Measurements from ENCODE around the gene HDAC9. TPM values are rescaled to one million over a fixed set of nuclear protein-coding genes. Genes with fewer than 3 reads are reported as not detected.

Gene HDAC9
- total and polyA plus RNA-seq, 2 experiments from 2014 or later = 32.7 to 101 TPM

DNA sequence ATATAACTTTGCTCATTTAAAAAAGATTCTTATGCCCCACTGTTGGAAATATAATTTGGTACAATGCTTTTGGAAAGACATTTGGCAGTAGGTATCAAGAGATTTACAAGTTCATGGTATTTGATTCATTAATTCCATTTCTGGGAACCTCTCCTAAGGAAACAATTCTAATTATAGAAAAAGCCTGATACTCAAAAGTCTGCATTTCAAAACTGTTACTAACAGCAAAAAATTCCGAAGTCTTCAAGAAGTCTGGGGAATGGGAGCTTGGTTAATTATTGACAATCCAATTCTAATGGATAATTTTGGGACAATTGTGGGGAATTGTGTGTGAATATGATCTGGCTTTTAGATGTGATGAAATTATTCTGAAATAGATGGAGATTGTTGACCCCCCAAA is 59.6 kb downstream of the HDAC9 start:
- DNase-seq (ENCODE audit: low read depth in 1 of 2, low spot score in 1 of 2) = no peak
- no peak overlapping the region for H3K4me3 ChIP-seq
- H3K27ac ChIP-seq = no peak overlapping the region
- H3K4me1 ChIP-seq (ENCODE audit: low read depth) = peaks cover 12% of the 10 kb centered on the region
- H3K36me3 ChIP-seq = no peaks in the 10 kb centered on the region
- TF ChIP-seq CTCF (IDR thresholded peaks at IDR 0.05; ENCODE audit: low read depth, low read length) = no peak
- no peaks in the 10 kb centered on the region for H3K27me3 ChIP-seq
- H3K9me3 ChIP-seq (ENCODE audit: low read depth) = no peaks in the 10 kb centered on the region

DNA sequence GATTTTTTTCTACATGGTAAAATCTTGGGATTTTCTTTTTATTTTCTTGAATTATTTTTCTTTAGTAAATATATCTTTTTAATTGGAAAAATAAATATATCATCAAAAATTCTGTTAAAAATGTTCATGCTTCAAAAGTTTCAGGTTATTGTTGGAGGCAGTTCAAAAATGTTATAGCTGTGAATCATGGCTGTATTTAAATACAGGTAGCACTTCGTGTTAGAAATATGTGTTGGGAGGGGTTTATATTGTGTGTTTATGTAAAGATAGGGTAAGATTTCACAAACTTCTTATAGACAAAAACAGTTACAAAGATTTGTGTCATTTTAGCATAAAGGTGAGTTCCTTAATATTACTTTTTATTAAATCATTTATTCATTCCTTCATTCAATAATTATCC is 60.4 kb downstream of the HDAC9 start:
- DNase-seq (ENCODE audit: low read depth in 1 of 2, low spot score in 1 of 2) = no peak
- Histone ChIP-seq H3K4me1 (ENCODE audit: low read depth) (peaks cover 4% of the 10 kb centered on the region), H3K27ac (no peak overlapping the region), H3K4me3 (no peak overlapping the region), H3K27me3 (no peaks in the 10 kb centered on the region), H3K9me3 (ENCODE audit: low read depth) (no peaks in the 10 kb centered on the region), H3K36me3 (no peaks in the 10 kb centered on the region)
- TF ChIP-seq CTCF (IDR thresholded peaks at IDR 0.05; ENCODE audit: low read depth, low read length) = no peak

- Histone ChIP-seq H3K27me3 (no peaks in the 10 kb centered on the region), H3K36me3 (no peaks in the 10 kb centered on the region), H3K27ac (no peak overlapping the region), H3K4me3 (no peak overlapping the region), H3K4me1 (ENCODE audit: low read depth) (peaks cover 4% of the 10 kb centered on the region), H3K9me3 (ENCODE audit: low read depth) (no peaks in the 10 kb centered on the region)
- TF ChIP-seq CTCF (IDR thresholded peaks at IDR 0.05; ENCODE audit: low read depth, low read length) = no peak
- no peak for DNase-seq (ENCODE audit: low read depth in 1 of 2, low spot score in 1 of 2)
Observed at GRCh38 chr7:18558503-18558902, 63.0 kb downstream of the HDAC9 start.

GRCh38 chr7:18558910-18559309 is 63.4 kb downstream of the HDAC9 start:
- no peaks in the 10 kb centered on the region for H3K36me3 ChIP-seq

GRCh38 chr7:18559756-18560155 is 64.2 kb downstream of the HDAC9 start:
- Histone ChIP-seq H3K4me3 (no peak overlapping the region), H3K27me3 (no peaks in the 10 kb centered on the region), H3K9me3 (ENCODE audit: low read depth) (no peaks in the 10 kb centered on the region), H3K36me3 (no peaks in the 10 kb centered on the region), H3K4me1 (ENCODE audit: low read depth) (peaks cover 4% of the 10 kb centered on the region), H3K27ac (no peak overlapping the region)
- no peak for TF ChIP-seq CTCF (IDR thresholded peaks at IDR 0.05; ENCODE audit: low read depth, low read length)
- no peak for DNase-seq (ENCODE audit: low read depth in 1 of 2, low spot score in 1 of 2)

More at GRCh38 chr7:18558910-18559309, 63.4 kb downstream of the HDAC9 start:
- Histone ChIP-seq H3K9me3 (ENCODE audit: low read depth) (no peaks in the 10 kb centered on the region), H3K27me3 (no peaks in the 10 kb centered on the region), H3K27ac (no peak overlapping the region), H3K4me1 (ENCODE audit: low read depth) (peaks cover 4% of the 10 kb centered on the region), H3K4me3 (no peak overlapping the region)
- no peak for DNase-seq (ENCODE audit: low read depth in 1 of 2, low spot score in 1 of 2)
- TF ChIP-seq CTCF (IDR thresholded peaks at IDR 0.05; ENCODE audit: low read depth, low read length) = no peak

- no peak for DNase-seq (ENCODE audit: low read depth in 1 of 2, low spot score in 1 of 2)
- Histone ChIP-seq H3K4me1 (ENCODE audit: low read depth) (no peaks in the 10 kb centered on the region), H3K36me3 (no peaks in the 10 kb centered on the region), H3K27ac (no peak overlapping the region), H3K9me3 (ENCODE audit: low read depth) (no peaks in the 10 kb centered on the region), H3K4me3 (no peak overlapping the region), H3K27me3 (no peaks in the 10 kb centered on the region)
- TF ChIP-seq CTCF (IDR thresholded peaks at IDR 0.05; ENCODE audit: low read depth, low read length) = no peak
Observed at GRCh38 chr7:18564779-18565178, 69.2 kb downstream of the HDAC9 start.
